HG02642 (cell line): ENCODE data around the gene NCOR1.
"Not testable (repeated sequence)": the region's sequence is repeated elsewhere in the genome, so short reads cannot be mapped to it uniquely, and the experiment has no call there.

Experiments
- ATAC-seq: cut with Tn5 transposase; IDR thresholded peaks from one replicate; pipeline ENCODE4 v1.9.1; 2021; ENCODE audit warnings: mild to moderate bottlenecking; ENCODE audit not compliant: unreplicated experiment, poor library complexity

Gene NCOR1

DNA sequence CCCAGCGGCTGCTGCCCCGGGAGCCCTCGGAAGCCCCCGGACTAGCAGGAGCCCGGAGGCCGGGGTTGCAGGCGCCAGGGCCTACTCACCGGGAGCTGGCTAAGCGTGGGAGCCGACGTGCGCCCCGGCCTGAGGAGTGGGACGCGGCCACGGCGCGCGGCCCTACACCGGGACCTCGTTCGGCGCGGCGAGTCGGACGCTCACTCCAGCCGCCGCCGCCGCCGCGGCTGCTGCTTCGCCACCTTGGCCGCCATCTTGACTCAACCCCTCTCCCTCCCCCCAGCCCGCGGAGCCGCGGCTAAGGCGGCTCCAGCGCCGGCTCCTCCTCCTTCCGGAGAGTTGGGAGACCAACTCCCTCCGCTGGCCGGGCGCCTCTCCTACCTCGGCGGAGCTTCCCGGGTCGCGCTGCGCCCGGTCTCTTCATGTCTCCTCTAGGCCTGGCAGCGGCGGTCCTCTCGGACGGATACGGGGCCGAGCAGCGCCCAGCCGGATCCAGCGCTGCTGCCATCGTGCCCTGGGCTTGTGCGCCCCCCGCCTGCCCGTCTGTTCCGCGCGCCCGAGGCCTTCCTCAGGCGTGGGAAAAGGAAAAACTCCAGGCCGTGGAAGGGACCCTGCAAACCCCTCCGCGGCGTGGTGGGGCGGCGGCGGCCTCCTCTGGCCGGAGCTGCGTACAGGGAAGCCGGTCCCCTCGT is at the start of gene NCOR1:
Gene NCOR1, minus strand, starts transcription at position 262 of the 692 bp plus-strand sequence. CDS start 20,965 bp downstream, outside the sequence.
- ATAC-seq, result peak; percentile 82

DNA sequence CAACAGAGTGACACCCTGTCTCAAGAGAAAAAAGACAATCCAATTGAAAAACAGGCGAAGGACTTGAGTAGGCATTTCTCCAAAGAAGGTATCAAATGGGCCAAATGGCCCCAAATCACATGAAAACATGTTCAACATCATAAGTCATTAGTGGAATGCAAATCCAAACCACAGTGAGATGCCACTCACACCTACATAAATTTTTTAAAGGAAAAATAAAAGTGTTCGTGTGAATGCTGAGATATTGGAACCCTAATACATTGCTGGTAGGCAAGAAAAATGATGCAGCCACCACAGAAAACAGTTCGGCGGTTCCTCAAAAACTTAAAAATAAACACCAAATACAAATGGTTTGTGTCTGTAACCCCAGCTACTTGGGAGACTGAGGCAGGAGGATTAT is 46.9 kb upstream of the NCOR1 start:
- no peak for ATAC-seq

DNA sequence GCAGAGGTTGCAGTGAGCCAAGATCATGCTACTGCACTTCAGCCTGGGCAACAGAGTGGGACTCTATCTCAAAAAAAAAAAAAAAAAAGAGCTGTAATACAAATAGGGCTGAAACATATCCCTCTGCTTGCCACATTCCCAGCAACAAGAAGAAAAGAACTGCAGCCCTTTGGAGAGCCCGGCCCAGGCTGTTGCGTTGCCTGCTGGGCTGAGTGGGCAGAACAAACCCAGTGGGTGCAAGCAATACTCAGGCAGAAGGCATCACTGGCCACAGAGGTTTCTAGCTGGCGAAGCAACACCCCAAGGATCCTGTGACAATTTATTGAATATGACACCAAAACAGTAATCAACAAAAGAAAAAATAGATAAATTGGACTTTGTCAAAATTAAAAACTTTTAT is 45.7 kb upstream of the NCOR1 start:
- ATAC-seq, result no peak

DNA sequence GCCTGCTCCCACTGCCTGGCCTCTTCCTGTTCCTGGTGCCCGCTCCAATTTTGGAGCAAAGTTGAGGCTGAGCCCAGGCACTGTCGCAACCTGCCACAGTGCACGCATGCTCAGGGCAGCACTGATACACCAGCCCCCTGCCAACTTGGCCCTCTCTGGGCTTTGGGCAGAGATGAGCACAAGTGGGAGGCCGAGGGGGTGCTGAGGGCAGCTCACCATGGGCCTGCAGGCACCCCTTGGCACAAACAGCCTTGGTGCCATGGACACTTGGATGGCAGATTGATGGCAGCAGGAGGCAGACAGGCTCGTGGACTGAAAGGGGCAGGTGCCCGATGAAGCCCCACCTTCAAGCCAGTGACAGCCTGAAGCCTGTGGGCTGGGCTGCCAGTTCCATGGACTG is 44.6 kb upstream of the NCOR1 start:
- no peak for ATAC-seq

GRCh38 chr17:16258901-16259300 is 43.6 kb upstream of the NCOR1 start:
- no peak for ATAC-seq

DNA sequence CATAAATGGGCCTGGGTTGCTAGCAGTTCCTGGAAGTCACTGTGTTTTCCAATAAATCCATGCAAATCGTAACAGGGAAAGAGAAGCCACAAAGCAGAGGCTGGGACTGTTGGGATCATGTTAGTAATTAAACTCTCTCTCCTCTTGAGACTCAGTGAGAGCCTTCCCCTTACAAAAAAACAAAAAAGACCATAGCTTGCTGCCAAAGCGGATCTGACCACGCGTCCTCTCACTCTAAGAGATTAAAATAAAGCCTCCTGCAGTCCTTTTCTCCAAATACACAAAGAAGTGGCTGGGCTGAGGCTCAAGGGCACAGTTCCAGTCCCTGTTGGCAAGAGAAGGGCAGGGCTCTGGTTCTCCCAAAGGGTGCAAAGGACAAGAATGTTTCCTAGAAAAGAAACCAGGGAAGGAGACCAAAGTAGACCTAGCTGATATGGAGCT is 40.2 kb upstream of the NCOR1 start:
- no peak for ATAC-seq

DNA sequence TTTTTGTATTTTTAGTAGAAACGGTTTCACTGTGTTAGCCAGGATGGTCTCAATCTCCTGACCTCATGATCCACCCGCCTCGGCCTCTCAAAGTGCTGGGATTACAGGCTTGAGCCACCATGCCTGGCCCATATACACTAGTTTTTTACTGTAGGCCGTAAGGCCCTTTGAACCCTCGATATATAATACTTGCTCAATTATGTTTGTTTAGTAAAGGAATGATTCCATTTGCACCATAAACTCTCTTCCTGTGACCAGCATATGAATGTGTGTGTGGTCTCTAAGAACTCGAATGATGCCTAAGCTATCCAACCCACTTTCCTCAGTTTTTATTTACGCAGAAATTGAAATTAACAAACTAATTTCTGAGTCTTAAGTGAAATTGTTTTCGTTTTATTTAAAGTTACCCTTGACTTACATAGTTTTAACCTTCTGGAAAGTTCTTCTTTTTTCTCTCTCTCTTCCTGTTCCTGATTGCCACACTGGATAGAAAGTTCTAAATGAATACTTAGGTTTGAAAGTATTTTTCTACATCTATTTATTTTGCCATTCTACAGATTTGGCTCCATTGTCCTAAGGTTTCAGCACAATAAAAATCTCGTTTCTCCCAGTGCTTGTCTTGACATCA is 39.6 kb upstream of the NCOR1 start:
- ATAC-seq, result no peak

DNA sequence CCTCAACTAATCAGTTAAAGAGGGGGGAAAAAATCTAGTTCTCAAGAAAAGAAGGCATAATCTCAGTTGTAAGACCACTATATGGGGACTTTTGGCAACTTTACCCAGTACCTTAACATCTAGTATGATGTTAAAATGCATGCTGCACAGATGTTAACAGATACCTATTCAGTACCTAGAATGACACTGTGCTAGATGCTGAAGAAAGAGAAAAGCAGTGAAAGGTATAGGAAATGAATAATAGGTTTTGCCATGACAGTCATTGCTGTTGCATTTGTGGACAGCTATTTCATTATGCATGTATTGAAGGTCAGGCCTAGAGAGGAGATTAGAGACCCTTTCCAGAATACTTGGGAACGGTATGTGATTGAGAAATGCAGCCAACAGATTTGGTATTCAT is 36.2 kb upstream of the NCOR1 start:
- no peak for ATAC-seq

DNA sequence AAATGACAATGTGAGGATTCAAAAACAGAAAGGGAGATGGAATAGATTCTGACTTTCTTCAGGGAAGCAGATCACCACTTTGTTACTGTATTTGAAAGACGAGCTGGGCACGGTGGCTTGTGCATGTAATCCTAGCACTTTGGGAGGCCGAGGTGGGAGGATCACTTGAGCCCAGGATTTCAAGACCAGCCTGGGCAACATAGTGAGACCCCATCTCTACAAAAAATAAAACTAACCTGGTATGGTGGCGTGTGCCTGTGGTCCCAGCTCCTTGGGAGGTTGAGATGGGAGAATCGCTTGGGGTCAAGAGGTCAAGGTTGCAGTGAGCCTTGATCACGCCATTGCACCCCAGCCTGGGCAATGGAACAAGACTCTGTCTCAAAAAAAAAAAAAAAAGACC is 35.7 kb upstream of the NCOR1 start:
- no peak for ATAC-seq

GRCh38 chr17:16250635-16251034 is 35.3 kb upstream of the NCOR1 start:
- ATAC-seq, result no peak

GRCh38 chr17:16247586-16247984 is 32.3 kb upstream of the NCOR1 start:
- ATAC-seq, result no peak

GRCh38 chr17:16243801-16244567 is 28.6 kb upstream of the NCOR1 start:
- no peak for ATAC-seq

DNA sequence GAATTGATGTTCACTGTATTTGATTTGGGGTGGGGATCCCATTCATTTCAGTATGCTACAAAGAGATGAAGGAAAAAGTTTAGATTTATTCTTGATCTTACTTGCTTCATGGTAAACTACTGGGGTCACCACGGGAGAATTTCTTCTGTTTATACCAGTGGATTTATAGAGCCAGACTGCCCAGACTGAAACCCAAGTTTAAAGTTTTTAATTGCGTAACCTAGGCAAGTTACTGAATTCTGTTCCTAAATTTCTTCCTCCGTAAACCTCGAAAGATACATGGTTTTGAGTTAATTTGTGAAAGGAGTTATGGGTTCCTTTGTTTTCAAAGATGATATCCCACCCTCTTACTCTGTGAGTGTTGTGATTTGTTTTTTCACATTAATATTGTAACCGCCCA is 28.1 kb upstream of the NCOR1 start:
- ATAC-seq, result no peak

DNA sequence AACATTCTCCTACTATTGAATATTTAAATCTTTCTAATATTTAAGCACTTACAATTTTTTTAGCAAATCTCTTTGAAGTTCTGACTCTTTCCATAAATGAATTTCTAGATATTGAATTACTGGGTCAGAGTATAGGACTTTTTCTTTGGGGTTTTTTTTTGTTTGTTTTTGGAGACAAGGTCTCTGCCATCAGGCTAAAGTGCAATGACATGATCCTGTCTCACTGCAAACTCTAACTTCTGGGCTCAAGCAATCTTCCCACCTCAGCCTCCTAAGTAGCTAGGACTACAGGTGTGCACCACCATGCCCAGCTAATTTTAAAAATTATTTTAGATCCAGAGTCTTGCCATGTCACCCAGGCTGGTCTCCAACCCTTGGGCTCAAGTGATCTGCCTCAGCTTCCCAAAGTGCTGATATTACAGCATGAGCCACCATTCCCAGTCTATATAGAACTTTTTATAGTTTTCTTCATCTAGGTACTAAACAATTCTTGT is 26.6 kb upstream of the NCOR1 start:
- ATAC-seq, result no peak

- ATAC-seq, result no peak
Observed at GRCh38 chr17:16239931-16240330, 24.6 kb upstream of the NCOR1 start.

- no peak for ATAC-seq
Observed at GRCh38 chr17:16232391-16232790, 17.1 kb upstream of the NCOR1 start.

DNA sequence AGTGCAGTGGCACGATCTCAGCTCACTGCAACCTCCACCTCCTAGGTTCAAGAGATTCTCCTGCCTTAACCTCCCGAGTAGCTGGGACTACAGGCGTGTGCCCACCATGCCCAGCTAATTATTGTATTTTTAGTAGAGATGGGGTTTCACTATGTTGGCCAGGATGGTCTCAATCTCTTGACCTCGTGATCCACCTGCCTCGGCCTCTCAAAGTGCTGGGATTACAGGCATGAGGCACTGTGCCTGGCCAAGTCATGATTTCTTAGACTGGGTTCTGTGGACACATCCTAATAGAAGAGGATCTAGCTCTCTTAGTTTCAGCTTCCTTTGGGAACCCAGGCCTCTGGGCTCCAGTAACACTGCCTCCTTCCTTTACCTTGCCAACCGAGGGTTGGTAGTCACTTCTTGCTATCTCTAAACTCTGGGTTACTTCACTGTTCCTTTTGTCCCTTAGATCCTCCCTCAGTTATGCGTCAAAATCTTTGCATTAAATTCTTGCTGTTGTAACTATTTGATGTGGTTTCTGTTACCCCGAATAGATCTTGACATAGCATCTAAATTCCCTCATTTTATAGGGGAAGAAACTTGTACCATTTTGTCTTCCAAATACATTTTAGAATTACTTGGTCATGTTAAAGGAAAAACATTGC is 14.7 kb upstream of the NCOR1 start:
- not testable (repeated sequence) for ATAC-seq

GRCh38 chr17:16222406-16222805 is 7.1 kb upstream of the NCOR1 start:
- no peak for ATAC-seq

GRCh38 chr17:16217002-16217635 is 1.8 kb upstream of the NCOR1 start, which contains the start of gene PIGL:
TSS of gene PIGL (plus strand) at chr17:16217210. CDS start at chr17:16217227, 17 bp downstream.
- ATAC-seq, result peak; percentile 45

GRCh38 chr17:16216341-16217001 is 1.1 kb upstream of the NCOR1 start:
- ATAC-seq, result not testable (repeated sequence)
